Right lobe of liver (tissue), 6 donors: ENCODE results near the gene BRICD5. TPM values are rescaled to one million over a fixed set of nuclear protein-coding genes. Genes with fewer than 3 reads are reported as not detected.

Experiments used
- ATAC-seq, 4 donors: fragments of 200-7000 bp; cut with Tn5 transposase; one replicate each; pipeline ENCODE4 v1.9.1; 2020; ENCODE audit warnings: mild to moderate bottlenecking in 4 of 4, moderate library complexity in 4 of 4
- DNase-seq, 3 donors: peaks; one replicate each; pipeline ENCODE4 v3.0.0-alpha.2; 2020
- H3K27ac ChIP-seq, 3 donors: fragments of 200-600 bp; one replicate each; pipeline ENCODE4 v1.8.0; 2022
- H3K27me3 ChIP-seq, 2 donors: fragments of 200-600 bp; one replicate each; pipeline ENCODE4 v1.8.0; 2022
- H3K36me3 ChIP-seq, 4 donors: fragments of 200-600 bp; sonication (generic) in 1 of 4; one replicate each; pipeline versions ENCODE4 v1.5.1 to v1.8.0; 2017 to 2022; ENCODE audit warnings: control low read depth in 1 of 4
- H3K4me1 ChIP-seq, 4 donors: fragments of 200-600 bp; sonication (generic) in 1 of 4; one replicate each; pipeline versions ENCODE4 v1.5.1 to v1.8.0; 2017 to 2022; ENCODE audit warnings: control low read depth in 1 of 4
- H3K4me3 ChIP-seq, 3 donors: fragments of 200-600 bp; one replicate each; pipeline ENCODE4 v1.8.0; 2022
- H3K9me3 ChIP-seq, 4 donors: fragments of 200-600 bp; sonication (generic) in 1 of 4; one replicate each; pipeline versions ENCODE4 v1.5.1 to v1.8.0; 2017 to 2022; ENCODE audit warnings: control low read depth in 1 of 4
- POLR2A ChIP-seq: fragments of 450-650 bp; IDR thresholded peaks from one replicate; pipeline ENCODE4 v1.6.1; 2017; ENCODE audit warnings: antibody characterized with exemption, mild to moderate bottlenecking
- WGBS: methylation state at CpG from one replicate; pipeline ENCODE4 v1.1.6; 2018; ENCODE audit warnings: low coverage, low lambda C conversion rate; ENCODE audit not compliant: insufficient coverage; ENCODE audit errors: missing lambda C conversion rate; 5-methylcytosine and 5-hydroxymethylcytosine counted together
- intact Hi-C, 2 donors: fragments of 100-400 bp; cut with DNase I; formaldehyde crosslinking; loops; one replicate each; pipeline versions ENCODE4 v1.11.2 to v1.14.1; 2022
- total RNA-seq, 6 experiments: library from RNA; depleted of rRNA in 2 of 6; stranded (reverse); fragments of >200 nt in 2 of 6; fragmentation: NEBNext Ultra II Directional in 3 of 6; extraction: Animal tissue kit (Norgen Biotek cat#: 25700) in 3 of 6; gene quantifications; one replicate each; pipeline versions ENCODE4 v1.1.0 to v1.2.4, GENCODE V29; 2016 to 2023
- TF ChIP-seq, protein P1 (sequence below), 4 donors: fragments of 200-600 bp in 3 of 4; fragments of 450-650 bp in 1 of 4; IDR thresholded peaks; one replicate each; pipeline versions ENCODE4 v1.5.1 to v1.8.0; 2016 to 2022; ENCODE audit warnings: antibody characterized with exemption in 4 of 4, mild to moderate bottlenecking in 2 of 4
- donor health status: DM: no; HTN: yes; CAD: no.
- donor health status: DM: no; HTN: no; CAD: no.
- donor health status: DM: no; HTN: no; CAD: no.
- donor health status: DM: no; HTN: yes; CAD: no.
- donor health status: DM: no; HTN: yes; CAD: no.

BRICD5 gene
- total RNA-seq, 6 experiments from 2014 or later = 0.74 to 3.7 (median 2.0) TPM

DNA sequence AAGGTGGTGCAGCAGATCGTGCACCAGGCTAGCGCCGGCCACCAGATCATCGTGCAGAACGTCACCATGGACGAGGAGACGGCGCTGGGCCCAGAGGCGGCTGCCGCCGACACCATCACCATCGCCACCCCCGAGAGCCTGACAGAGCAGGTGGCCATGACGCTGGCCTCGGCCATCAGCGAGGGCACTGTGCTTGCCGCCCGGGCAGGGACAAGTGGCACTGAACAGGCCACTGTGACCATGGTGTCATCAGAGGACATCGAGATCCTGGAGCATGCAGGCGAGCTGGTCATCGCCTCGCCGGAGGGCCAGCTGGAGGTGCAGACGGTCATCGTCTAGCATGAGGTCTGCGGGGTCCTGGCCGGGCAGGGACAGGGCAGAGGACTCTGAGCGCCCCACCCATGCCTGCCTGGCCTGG is 24.6 kb upstream of the BRICD5 start:
- Histone ChIP-seq H3K4me3 (no peak overlapping the region), H3K36me3 (peaks cover 0 to 39% (median 14%) of the 10 kb centered on the region in 4 donors), H3K9me3 (no peaks in the 10 kb centered on the region), H3K4me1 (peaks cover 0 to 17% (median 0%) of the 10 kb centered on the region in 4 donors), H3K27ac (no peak overlapping the region), H3K27me3 (no peaks in the 10 kb centered on the region)
- intact Hi-C loops = no loop called here
- DNase-seq = no peak
- no peak for ATAC-seq
- no peak for TF ChIP-seq POLR2A
- TF ChIP-seq, protein P1, sequence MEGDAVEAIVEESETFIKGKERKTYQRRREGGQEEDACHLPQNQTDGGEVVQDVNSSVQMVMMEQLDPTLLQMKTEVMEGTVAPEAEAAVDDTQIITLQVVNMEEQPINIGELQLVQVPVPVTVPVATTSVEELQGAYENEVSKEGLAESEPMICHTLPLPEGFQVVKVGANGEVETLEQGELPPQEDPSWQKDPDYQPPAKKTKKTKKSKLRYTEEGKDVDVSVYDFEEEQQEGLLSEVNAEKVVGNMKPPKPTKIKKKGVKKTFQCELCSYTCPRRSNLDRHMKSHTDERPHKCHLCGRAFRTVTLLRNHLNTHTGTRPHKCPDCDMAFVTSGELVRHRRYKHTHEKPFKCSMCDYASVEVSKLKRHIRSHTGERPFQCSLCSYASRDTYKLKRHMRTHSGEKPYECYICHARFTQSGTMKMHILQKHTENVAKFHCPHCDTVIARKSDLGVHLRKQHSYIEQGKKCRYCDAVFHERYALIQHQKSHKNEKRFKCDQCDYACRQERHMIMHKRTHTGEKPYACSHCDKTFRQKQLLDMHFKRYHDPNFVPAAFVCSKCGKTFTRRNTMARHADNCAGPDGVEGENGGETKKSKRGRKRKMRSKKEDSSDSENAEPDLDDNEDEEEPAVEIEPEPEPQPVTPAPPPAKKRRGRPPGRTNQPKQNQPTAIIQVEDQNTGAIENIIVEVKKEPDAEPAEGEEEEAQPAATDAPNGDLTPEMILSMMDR (IDR thresholded peaks at IDR 0.05) = no peak
- 73% methylated on average over 3 of the region's 28 CpGs for WGBS

- no peak overlapping the region for H3K27ac ChIP-seq
- no peaks in the 10 kb centered on the region for H3K27me3 ChIP-seq
- H3K36me3 ChIP-seq = peaks cover 0 to 40% (median 15%) of the 10 kb centered on the region in 4 donors
- peaks cover 0 to 17% (median 0%) of the 10 kb centered on the region in 4 donors for H3K4me1 ChIP-seq
- TF ChIP-seq, protein P1 (IDR thresholded peaks at IDR 0.05) = no peak
- no peak for TF ChIP-seq POLR2A
- intact Hi-C loops = no loop called here
- DNase-seq (peak in 1 of 3 donors; percentile 53), ATAC-seq (no peak)
- no peak overlapping the region for H3K4me3 ChIP-seq
- H3K9me3 ChIP-seq = no peaks in the 10 kb centered on the region
- WGBS = no CpG with 5 or more reads among the region's 18 CpGs
These were observed 24.1 kb upstream of the BRICD5 start for GRCh38 chr16:2234813-2235170.

DNA sequence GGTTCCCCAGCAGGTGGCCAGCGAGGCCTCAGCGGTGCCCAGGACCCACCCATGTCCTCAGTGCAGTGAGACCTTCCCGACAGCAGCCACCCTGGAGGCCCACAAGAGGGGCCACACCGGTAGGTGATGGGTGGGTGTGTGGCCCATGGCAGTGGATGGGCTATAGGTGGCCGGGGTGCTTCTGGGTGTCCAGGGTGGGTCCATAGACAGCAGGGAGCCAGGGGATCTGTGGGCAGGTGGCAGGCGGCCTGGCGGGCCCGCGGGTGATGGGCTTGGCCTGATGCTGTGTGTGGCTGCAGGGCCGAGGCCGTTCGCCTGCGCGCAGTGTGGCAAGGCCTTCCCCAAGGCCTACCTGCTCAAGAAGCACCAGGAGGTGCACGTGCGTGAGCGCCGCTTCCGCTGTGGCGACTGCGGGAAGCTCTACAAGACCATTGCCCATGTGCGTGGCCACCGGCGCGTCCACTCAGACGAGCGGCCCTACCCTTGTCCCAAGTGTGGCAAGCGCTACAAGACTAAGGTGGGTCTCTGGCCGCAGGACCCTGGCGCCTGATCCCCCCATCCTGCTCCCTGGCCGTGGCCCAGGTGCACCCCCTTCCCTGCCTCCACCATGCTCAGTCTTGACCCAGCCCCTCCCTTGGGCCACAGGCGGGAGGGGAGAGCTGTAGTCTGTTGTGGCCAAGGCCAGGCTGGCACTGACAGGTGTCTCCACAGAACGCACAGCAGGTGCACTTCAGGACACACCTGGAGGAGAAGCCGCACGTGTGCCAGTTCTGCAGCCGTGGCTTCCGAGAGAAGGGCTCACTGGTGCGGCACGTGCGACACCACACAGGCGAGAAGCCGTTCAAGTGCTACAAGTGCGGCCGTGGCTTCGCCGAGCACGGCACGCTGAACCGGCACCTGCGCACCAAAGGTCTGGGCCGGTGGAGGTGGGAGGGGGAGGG is 23.5 kb upstream of the BRICD5 start:
- Histone ChIP-seq H3K36me3 (peaks cover 0 to 47% (median 17%) of the 10 kb centered on the region in 4 donors), H3K27ac (no peak overlapping the region), H3K27me3 (no peaks in the 10 kb centered on the region), H3K4me1 (peaks cover 0 to 17% (median 0%) of the 10 kb centered on the region in 4 donors), H3K4me3 (no peak overlapping the region), H3K9me3 (no peaks in the 10 kb centered on the region)
- ATAC-seq (no peak), DNase-seq (peak in 1 of 3 donors; percentile 52)
- no peak for TF ChIP-seq POLR2A
- TF ChIP-seq, protein P1 (IDR thresholded peaks at IDR 0.05) = no peak
- intact Hi-C loops = no loop called here
- WGBS = 87% methylated on average over 3 of the region's 51 CpGs

DNA sequence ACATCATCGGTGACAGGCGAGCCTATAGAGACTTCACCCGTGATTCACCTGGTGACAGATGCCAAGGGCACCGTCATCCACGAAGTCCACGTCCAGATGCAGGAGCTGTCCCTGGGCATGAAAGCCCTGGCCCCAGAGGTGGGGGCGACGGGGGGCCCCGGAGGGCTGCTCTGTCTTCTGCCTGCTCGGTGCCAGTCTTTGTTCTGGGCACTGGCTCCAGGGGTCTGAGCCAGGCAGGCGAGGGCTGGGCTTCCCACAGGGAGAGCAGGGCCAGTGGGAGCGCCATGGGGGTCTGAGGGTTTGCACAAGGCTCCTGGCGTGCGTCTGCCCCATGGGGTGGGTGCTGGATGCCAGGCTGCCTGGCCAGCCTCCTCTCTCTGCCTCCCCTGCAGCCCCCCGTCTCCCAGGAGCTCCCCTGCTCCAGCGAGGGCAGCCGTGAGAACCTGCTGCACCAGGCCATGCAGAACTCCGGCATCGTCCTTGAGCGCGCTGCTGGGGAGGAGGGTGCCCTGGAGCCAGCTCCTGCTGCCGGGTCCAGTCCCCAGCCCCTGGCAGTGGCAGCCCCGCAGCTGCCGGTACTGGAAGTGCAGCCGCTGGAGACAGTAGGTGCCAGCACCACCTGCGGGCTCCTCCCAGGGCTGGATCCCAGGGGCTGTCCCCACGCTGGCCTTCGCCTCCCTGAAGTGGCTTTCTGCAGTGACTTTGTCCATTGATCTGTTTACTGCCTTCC is 22.5 kb upstream of the BRICD5 start:
- H3K27ac ChIP-seq = no peak overlapping the region
- H3K36me3 ChIP-seq = peaks cover 0 to 56% (median 17%) of the 10 kb centered on the region in 4 donors
- ATAC-seq (no peak), DNase-seq (peak in 1 of 3 donors; percentile 55)
- H3K9me3 ChIP-seq = no peaks in the 10 kb centered on the region
- H3K4me1 ChIP-seq = peaks cover 0 to 17% (median 0%) of the 10 kb centered on the region in 4 donors
- WGBS = 94% methylated on average over 6 of the region's 28 CpGs
- TF ChIP-seq POLR2A = no peak
- TF ChIP-seq, protein P1 (IDR thresholded peaks at IDR 0.05) = no peak
- intact Hi-C loops = no loop called here
- no peaks in the 10 kb centered on the region for H3K27me3 ChIP-seq
- H3K4me3 ChIP-seq = no peak overlapping the region
